ENCODE data around the gene NANOS1.

The NANOS1 gene

DNA sequence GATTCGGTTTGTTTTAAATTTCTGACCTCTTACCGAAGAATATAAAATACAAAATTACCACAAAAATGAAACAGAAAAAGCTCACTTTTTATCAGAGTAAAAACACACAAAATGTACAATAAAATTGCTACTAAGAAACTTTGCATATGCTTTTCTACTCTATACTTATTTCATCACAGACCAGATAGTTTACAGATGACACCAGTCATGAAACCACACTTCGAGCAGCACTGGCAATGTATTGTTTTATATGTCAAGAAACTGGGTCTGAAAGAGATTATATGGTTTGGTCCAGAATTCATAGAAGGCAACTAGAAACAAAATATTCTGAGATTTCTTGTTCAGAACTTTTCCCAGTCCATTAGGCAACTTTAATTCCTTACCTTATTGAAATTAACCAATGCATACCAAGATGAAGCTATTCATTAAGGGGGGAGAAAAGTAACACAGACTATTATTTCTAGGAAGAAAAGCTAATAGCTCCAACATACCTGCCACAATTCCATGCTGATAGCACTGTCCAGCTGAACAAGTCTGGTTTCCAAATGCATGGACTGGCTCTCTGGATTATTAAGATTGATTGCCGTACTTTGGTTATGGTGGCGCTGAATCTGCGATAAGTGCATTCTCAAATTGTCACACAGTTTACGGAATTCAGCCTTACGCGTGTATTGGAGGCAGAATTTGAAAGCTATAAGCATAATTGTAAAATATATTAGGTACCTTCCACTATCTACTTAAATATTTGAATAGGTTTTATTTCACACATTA lies 41.1 kb downstream of the NANOS1 start:
- no peak for DNase-seq

DNA sequence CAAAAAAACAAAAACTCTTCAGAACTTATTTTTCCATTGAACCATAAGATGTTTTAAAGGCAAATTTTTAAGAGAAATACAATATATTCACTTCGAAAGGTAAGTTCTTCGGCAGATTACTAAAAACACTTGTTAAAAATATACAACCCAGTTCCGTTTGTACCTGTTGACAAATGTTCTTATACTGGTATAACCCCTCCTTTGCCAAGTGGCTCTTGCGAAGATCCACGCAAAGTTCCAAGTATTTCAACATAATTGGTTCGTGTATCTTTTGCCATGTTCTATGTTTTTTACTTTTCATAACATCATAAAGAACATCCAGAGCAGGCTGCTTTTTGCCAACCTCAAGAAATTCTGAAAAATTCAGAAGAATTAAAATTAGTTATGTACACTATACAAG lies 44.1 kb downstream of the NANOS1 start:
- DNase-seq: no peak

DNA sequence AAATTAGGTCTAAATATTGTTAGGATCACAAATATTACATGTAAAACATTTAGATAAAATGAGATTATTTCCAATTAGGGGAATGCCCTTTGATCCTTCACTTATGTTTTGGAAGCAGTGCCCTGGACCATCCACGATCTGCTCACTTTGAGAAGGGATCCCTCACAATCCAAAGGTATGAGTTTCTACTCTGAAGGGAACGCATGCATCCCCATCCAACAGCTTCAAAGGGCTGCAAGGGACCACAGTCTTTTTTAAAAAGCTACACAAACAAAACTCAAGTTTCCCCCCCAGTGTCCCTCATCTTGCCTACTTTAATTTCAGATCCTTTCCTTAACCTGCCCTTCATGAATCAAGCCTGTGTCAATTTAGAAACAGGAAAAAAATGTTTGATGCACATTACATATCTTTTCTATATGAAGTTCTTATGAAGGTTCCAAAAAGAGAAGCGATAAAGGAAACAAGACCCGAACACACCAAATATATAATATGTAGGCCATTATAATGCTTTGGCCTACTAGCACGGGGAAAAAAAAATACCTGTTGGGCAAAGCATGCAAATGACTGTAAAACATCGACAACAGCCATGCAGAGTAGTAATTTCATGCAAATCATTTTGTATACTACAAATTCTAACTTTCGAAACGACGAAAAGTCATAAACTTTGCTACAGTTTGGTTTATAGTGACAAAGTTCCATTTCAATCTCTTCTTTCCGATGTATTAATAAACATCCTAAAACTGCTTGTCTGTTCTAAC lies 49.1 kb downstream of the NANOS1 start:
- no peak for DNase-seq

DNA sequence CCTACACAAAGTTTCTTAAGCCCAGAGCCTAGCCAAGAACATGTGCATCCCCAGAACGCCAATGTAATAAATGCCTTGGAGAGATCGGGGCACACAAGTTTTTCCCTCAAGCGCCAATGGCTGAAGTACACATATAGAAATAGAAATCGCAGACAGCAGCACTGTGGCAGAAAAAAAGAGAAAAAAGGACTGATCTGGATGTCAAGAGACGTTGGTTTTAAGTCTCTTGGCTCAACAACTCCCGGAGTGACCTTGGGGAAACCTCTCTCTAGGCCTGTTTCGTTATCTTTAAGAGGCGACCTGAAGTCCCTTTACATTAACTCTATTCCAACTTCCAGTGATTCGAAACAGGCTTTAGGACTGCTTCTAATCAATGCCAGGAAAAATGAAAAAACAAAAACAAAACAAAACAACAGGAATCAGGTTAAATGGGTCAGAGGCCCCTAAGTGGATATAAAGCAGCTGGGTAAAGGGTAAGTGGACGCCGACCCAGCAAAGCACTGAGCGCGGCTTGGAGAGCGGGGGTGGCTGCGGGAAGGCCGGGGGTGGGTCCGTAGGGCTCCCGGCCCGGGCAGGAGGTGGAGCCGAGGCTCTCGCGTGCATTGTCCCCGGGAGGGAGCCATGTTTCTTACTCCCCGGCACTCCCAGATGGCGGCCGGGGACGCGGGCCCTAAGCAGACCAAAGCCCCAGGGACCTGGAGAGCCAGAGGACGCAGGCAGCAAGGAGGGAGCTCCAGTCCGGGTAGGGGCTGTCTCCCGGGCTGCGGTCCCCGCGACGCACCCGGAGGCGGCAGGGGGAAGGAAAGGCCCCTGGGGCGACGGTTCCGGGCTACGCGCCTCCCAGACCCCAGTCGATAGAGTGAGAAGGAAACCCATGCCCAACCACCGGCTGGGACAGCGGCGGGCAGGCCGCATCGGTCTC lies 50.3 kb downstream of the NANOS1 start:
- peak; percentile 40 for DNase-seq

DNA sequence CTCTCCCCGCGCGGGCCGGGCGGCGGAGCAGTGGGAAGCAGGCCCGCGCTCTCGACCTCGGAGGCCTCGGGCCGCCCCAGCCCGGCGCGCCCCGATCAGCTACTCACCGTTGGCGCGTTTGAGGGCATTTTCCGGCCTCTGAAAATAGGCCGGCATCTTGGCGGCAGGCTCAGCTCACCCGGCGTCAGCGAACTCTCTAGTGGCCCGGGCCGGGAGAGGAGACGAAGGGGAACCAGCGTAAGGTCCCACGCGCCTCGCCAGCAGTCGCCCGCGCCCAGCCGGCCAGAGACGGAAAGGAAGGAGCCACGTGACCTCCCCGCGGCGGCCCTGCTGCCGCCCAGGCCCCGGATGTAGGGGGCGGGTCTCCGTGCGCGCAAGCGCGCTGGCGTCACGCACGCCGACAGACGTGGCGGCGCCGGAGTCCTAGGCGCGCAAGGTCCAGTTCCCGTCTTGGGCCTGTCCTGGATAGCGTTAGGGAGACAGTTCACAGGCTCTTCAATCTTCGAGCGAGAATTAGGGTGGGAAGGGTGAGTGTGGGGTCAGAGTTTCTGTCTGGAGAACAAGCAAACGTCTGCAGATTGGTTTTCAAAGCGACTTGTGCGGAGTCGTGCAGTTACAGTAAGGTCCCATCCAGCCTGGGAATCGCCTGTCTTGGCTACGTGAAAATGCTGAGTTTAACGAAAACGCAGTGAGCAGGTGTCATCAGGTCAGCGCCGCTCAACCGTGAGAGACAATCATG lies 51.2 kb downstream of the NANOS1 start, which contains the start of gene EIF3A:
TSS of gene EIF3A (minus strand) at position 297 of the 739 bp plus-strand sequence. CDS start at position 156, 141 bp downstream.
- peak; percentile 85 for DNase-seq

All from activated CD4-positive, alpha-beta T cell treated with anti-CD3 and anti-CD28 coated beads for 1 hour (primary cell).